Measurements from ENCODE around the gene DHRS9.

DNA sequence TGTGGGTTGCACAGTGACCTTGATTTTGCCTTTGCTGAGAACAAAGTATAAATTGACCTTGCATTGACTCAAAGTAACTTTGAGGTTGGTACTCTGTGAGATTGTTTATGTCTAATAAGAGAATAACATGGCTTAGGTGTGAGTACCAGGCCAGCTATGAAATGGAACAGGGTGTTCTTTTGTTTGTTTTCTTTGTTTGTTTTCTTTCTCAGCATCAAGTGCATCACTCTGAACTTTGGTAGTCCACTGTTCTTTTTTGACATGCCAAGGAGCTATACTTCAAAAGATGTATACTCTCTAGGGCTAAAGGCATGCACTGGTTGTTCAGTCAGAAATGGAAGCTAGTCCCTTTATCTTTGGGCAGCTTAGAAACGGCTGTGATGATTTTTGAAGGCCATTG, 43.3 kb upstream of the DHRS9 start:
- TF ChIP-seq CTCF (conservative IDR thresholded peaks at IDR 0.05; ENCODE audit: low read depth, low read length): no peak
- no peak for TF ChIP-seq EZH2 (IDR thresholded peaks at IDR 0.05; ENCODE audit: low read length, unreplicated experiment)
- no peak for TF ChIP-seq EZH2phosphoT487 (IDR thresholded peaks at IDR 0.05; ENCODE audit: borderline replicate concordance, low read length)
